ENCODE data around the gene ANKS1B.

ANKS1B gene

DNA sequence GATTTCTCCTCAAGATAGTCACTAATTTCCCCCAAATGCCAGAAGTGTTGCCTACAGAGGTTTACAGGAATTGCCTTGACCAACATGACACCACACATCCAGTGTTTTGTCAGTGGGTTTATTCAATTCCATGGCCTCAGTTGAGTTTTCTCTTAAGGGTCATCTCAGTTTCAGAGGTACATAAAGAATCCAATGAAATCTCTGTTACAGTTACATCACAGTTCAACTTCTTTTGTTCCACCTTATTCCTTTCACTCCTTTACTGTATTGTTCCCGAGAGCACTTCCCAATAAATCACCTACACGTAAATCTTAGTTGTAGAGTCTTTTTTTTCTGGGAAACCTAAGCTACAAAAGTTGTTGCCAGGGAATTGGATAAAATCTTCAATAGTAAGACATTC is 410.8 kb downstream of the ANKS1B start:
- no peak for TF ChIP-seq CTCF (IDR thresholded peaks at IDR 0.05; ENCODE audit: low read depth, low read length, missing control alignments)
- H3K27me3 ChIP-seq (replicated peaks): no peaks in the 10 kb centered on the region
- in situ Hi-C loops (cut with HindIII; ENCODE audit: low pct_ligation_motif_present, low sequenced_read_pairs): no loop called here
- DNase-seq: no peak
- no peaks in the 10 kb centered on the region for H3K36me3 ChIP-seq (replicated peaks)
- no peak overlapping the region for H3K4me3 ChIP-seq (ENCODE audit: low read depth, low read length)
- H3K27ac ChIP-seq: no peak overlapping the region

- DNase-seq: no peak
- in situ Hi-C loops (cut with HindIII; ENCODE audit: low pct_ligation_motif_present, low sequenced_read_pairs): no loop called here
- no peak for TF ChIP-seq CTCF (IDR thresholded peaks at IDR 0.05; ENCODE audit: low read depth, low read length, missing control alignments)
- Histone ChIP-seq H3K36me3 (replicated peaks) (no peaks in the 10 kb centered on the region), H3K27me3 (replicated peaks) (no peaks in the 10 kb centered on the region), H3K27ac (no peak overlapping the region), H3K4me3 (ENCODE audit: low read depth, low read length) (no peak overlapping the region)
These were observed 417.7 kb downstream of the ANKS1B start for GRCh38 chr12:99567072-99567471.

DNA sequence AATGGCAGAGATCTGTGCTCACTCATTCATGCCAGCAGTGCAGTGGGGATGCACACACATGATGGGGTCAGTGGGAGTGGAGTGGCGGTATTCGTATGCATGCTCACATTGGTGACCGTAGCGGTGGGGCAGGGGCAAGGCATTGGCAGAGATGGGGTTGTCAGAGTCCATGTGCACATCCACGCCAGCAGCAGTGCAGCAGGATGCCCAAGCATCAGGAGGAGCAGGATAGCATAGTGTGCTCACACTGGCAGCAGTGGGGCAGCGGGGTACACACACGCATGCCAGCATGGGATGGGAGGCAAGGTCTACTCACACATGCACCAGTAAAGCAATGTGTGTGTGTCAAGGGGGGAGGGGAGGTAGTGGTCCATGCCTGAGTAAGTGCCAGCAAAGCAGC is 426.6 kb downstream of the ANKS1B start:
- Histone ChIP-seq H3K4me3 (ENCODE audit: low read depth, low read length) (no peak overlapping the region), H3K27ac (no peak overlapping the region), H3K36me3 (replicated peaks) (no peaks in the 10 kb centered on the region), H3K27me3 (replicated peaks) (no peaks in the 10 kb centered on the region)
- in situ Hi-C loops (cut with HindIII; ENCODE audit: low pct_ligation_motif_present, low sequenced_read_pairs): no loop called here
- TF ChIP-seq CTCF (IDR thresholded peaks at IDR 0.05; ENCODE audit: low read depth, low read length, missing control alignments): no peak
- DNase-seq: no peak

DNA sequence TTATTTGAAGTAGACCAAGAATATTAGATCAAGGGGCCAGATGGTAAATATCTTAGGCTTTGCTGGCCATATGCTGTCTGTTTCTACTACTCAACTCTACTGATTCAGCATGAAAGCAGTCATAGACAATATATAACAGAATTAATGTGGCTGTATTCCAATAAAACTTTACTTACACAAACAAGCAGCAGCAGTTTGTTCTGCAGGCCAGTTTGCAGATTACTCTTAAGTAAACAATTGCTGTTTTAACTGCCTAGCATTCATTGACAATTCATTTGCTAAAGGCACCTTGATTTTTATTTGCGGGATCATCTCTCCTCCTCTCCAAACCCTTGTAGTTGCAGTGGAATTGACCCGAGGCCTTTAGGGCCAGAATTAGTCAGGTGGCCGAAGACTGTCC is 431.3 kb downstream of the ANKS1B start:
- in situ Hi-C loops (cut with HindIII; ENCODE audit: low pct_ligation_motif_present, low sequenced_read_pairs): no loop called here
- no peak for DNase-seq
- Histone ChIP-seq H3K36me3 (replicated peaks) (no peaks in the 10 kb centered on the region), H3K27ac (no peak overlapping the region), H3K27me3 (replicated peaks) (no peaks in the 10 kb centered on the region), H3K4me3 (ENCODE audit: low read depth, low read length) (no peak overlapping the region)
- no peak for TF ChIP-seq CTCF (IDR thresholded peaks at IDR 0.05; ENCODE audit: low read depth, low read length, missing control alignments)

- no peak for TF ChIP-seq CTCF (IDR thresholded peaks at IDR 0.05; ENCODE audit: low read depth, low read length, missing control alignments)
- no peak for DNase-seq
- Histone ChIP-seq H3K27me3 (replicated peaks) (no peaks in the 10 kb centered on the region), H3K4me3 (ENCODE audit: low read depth, low read length) (no peak overlapping the region), H3K27ac (no peak overlapping the region), H3K36me3 (replicated peaks) (no peaks in the 10 kb centered on the region)
- in situ Hi-C loops (cut with HindIII; ENCODE audit: low pct_ligation_motif_present, low sequenced_read_pairs): no loop called here
These were observed 432.7 kb downstream of the ANKS1B start for GRCh38 chr12:99552022-99552421.

DNA sequence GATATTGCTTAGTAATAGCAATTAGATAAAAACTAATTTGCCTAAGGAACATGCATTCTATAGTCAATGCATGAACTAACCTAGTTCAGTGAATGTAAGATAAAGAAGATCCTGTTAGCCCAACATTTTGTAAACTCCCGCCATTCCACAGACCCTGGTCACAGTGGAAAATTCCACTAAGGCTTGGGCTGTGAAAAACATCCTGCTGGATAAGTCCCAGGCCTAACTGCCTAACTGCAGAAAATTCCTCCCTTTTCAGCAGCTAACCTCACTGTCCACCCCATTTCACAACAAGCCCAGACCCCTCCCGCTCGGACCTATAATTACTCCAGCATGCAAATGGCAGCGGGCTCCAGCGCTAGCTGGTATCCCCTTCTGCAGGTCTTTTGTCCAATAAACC is 435.1 kb downstream of the ANKS1B start:
- no peak for DNase-seq
- H3K27ac ChIP-seq: no peak overlapping the region
- H3K36me3 ChIP-seq (replicated peaks): no peaks in the 10 kb centered on the region
- no peak overlapping the region for H3K4me3 ChIP-seq (ENCODE audit: low read depth, low read length)
- H3K27me3 ChIP-seq (replicated peaks): no peaks in the 10 kb centered on the region
- in situ Hi-C loops (cut with HindIII; ENCODE audit: low pct_ligation_motif_present, low sequenced_read_pairs): no loop called here
- TF ChIP-seq CTCF (IDR thresholded peaks at IDR 0.05; ENCODE audit: low read depth, low read length, missing control alignments): no peak

Data from brain microvascular endothelial cell (primary cell).